PC-3 (cell line): ENCODE data around the gene SEPTIN10. TPM values are rescaled to one million over a fixed set of nuclear protein-coding genes. Genes with fewer than 3 reads are reported as not detected.

Source experiments
- ATAC-seq: fragments of 200-7000 bp; cut with Tn5 transposase; 2 replicates; pipeline ENCODE4 v1.9.1; 2020; ENCODE audit warnings: mild to moderate bottlenecking, moderate library complexity
- BruUV-seq: library from RNA; stranded (reverse); fragments of 400-500 nt; replicated peaks from 2 replicates; lab custom pipeline; 2021; lab: Mats Ljungman, UMichigan
- CTCF ChIA-PET: fragments of 300-600 bp; sonication (Branson Sonifier 250); formaldehyde crosslinking; loops from one replicate; lab custom pipeline; 2022; ENCODE audit warnings: antibody characterized with exemption; lab: Charles Lee
- POLR2A ChIA-PET: fragments of 300-600 bp; sonication (Branson Sonifier 250); formaldehyde crosslinking; loops from one replicate; lab custom pipeline; 2022; ENCODE audit warnings: antibody characterized with exemption; ENCODE audit not compliant: unreplicated experiment; lab: Charles Lee
- DNase-seq: peaks from one replicate; pipeline ENCODE4 v3.0.0-alpha.2; 2015
- H2AFZ ChIP-seq: fragments of 300-600 bp; sonication (generic); 2 replicates; pipeline ENCODE4 v1.6.0; 2016; ENCODE audit warnings: antibody characterized with exemption, low read length
- H3F3A ChIP-seq: fragments of 300-600 bp; sonication (generic); one replicate; pipeline ENCODE4 v1.6.0; 2017; ENCODE audit warnings: antibody characterized with exemption, low read length, control low read depth, mild to moderate bottlenecking; ENCODE audit not compliant: unreplicated experiment
- H3K27ac ChIP-seq: fragments of 300-600 bp; sonication (generic); 2 replicates; pipeline ENCODE4 v1.5.1; 2016; ENCODE audit warnings: mild to moderate bottlenecking, low read length
- H3K27me3 ChIP-seq: fragments of 300-600 bp; sonication (generic); 2 replicates; pipeline ENCODE4 v1.6.1; 2016; ENCODE audit warnings: low read length, mixed read lengths
- H3K36me3 ChIP-seq: fragments of 300-600 bp; sonication (generic); 2 replicates; pipeline ENCODE4 v1.6.1; 2016; ENCODE audit warnings: low read depth, mixed run types, low read length, mixed read lengths
- H3K4me1 ChIP-seq: fragments of 300-600 bp; sonication (generic); 2 replicates; pipeline ENCODE4 v1.5.1; 2016; ENCODE audit warnings: low read length; ENCODE audit not compliant: insufficient read depth
- H3K4me2 ChIP-seq: fragments of 300-600 bp; sonication (generic); 2 replicates; pipeline ENCODE4 v1.6.0; 2016; ENCODE audit warnings: low read length
- H3K4me3 ChIP-seq: fragments of 300-600 bp; sonication (generic); 2 replicates; pipeline ENCODE4 v1.5.1; 2016; ENCODE audit warnings: mild to moderate bottlenecking, low read length, mixed read lengths
- H3K79me2 ChIP-seq: fragments of 300-600 bp; sonication (generic); 2 replicates; pipeline ENCODE4 v1.6.1; 2017; ENCODE audit warnings: low read length, mixed read lengths
- H3K9ac ChIP-seq: fragments of 300-600 bp; sonication (generic); 2 replicates; pipeline ENCODE4 v1.6.0; 2016; ENCODE audit warnings: mild to moderate bottlenecking, low read length
- H3K9me2 ChIP-seq: fragments of 300-600 bp; sonication (generic); replicated peaks from 2 replicates; pipeline ENCODE4 v1.6.1; 2016; ENCODE audit warnings: mixed run types, low read length, mixed read lengths
- H3K9me3 ChIP-seq: fragments of 300-600 bp; sonication (generic); 2 replicates; pipeline ENCODE4 v1.6.1; 2016; ENCODE audit warnings: low read length, mixed read lengths
- H4K20me1 ChIP-seq: fragments of 300-600 bp; sonication (generic); 2 replicates; pipeline ENCODE4 v1.6.1; 2016; ENCODE audit warnings: low read length, mixed read lengths
- EZH2 ChIP-seq: fragments of 300-600 bp; sonication (generic); IDR thresholded peaks from one replicate; pipeline ENCODE4 v1.6.1; 2017; ENCODE audit warnings: antibody characterized with exemption, mild to moderate bottlenecking, low read length; ENCODE audit not compliant: unreplicated experiment
- EZH2phosphoT487 ChIP-seq: fragments of 300-600 bp; sonication (generic); IDR thresholded peaks from 2 replicates; pipeline ENCODE4 v1.6.1; 2018; ENCODE audit warnings: mild to moderate bottlenecking, antibody characterized with exemption, low read length, borderline replicate concordance
- intact Hi-C: fragments of 100-400 bp; cut with micrococcal nuclease; formaldehyde crosslinking; loops from 2 replicates; pipeline ENCODE4 v1.9.0; 2023
- total RNA-seq: library from RNA; depleted of rRNA; stranded (reverse); fragments of >200 nt; gene quantifications from 2 replicates; pipeline ENCODE4 v1.2.3, GENCODE V29; 2014
- TF ChIP-seq, protein P1 (sequence below): fragments of 300-600 bp; sonication (generic); conservative IDR thresholded peaks from 2 replicates; pipeline ENCODE4 v1.5.1; 2017; ENCODE audit warnings: antibody characterized with exemption, low read depth, mild to moderate bottlenecking, low read length

Gene SEPTIN10
- total RNA-seq, 1 experiment from 2014 or later = 36.1 TPM

DNA sequence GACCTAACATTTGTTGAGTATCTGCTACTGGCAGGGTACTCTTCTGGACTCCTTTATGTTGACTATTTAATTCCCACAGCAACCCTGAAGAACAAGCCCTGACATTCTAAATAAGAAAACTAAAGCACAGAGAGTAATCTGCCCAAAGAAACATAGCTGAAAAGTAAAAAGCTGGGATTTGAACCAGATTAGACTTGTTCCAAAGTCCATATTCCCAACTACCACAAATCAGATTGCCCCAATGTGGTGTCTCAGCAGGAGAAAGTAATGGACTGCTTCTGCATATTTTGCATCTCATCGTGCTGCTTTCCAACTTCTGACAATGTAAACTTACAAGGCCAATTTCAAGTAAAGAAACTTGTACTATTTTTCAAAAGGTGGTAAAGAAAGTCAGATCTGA lies 56.5 kb downstream of the SEPTIN10 start:
- H3K9me2 ChIP-seq = no peaks in the 10 kb centered on the region
- H3K4me3 ChIP-seq = no peak overlapping the region
- H4K20me1 ChIP-seq = no peaks in the 10 kb centered on the region
- peaks cover 55% of the 10 kb centered on the region for H3K4me1 ChIP-seq
- no TSS peak for BruUV-seq
- no peaks in the 10 kb centered on the region for H3F3A ChIP-seq
- H3K79me2 ChIP-seq = no peaks in the 10 kb centered on the region
- H3K27me3 ChIP-seq = no peaks in the 10 kb centered on the region
- H3K36me3 ChIP-seq = 0 out of 2 replicates have a peak, but pooled peaks cover 5% of the 10 kb centered on the region
- ATAC-seq = no peak
- POLR2A ChIA-PET = no interaction called here
- no peak for TF ChIP-seq EZH2
- TF ChIP-seq, protein P1, sequence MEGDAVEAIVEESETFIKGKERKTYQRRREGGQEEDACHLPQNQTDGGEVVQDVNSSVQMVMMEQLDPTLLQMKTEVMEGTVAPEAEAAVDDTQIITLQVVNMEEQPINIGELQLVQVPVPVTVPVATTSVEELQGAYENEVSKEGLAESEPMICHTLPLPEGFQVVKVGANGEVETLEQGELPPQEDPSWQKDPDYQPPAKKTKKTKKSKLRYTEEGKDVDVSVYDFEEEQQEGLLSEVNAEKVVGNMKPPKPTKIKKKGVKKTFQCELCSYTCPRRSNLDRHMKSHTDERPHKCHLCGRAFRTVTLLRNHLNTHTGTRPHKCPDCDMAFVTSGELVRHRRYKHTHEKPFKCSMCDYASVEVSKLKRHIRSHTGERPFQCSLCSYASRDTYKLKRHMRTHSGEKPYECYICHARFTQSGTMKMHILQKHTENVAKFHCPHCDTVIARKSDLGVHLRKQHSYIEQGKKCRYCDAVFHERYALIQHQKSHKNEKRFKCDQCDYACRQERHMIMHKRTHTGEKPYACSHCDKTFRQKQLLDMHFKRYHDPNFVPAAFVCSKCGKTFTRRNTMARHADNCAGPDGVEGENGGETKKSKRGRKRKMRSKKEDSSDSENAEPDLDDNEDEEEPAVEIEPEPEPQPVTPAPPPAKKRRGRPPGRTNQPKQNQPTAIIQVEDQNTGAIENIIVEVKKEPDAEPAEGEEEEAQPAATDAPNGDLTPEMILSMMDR = no peak
- TF ChIP-seq EZH2phosphoT487 = no peak
- CTCF ChIA-PET = no interaction called here
- intact Hi-C loops = no loop called here
- H3K9ac ChIP-seq = peak overlapping the region; percentile 78; the same call in 1 of the 2 replicates
- H3K4me2 ChIP-seq = no peak overlapping the region
- H3K9me3 ChIP-seq = no peaks in the 10 kb centered on the region
- H3K27ac ChIP-seq = peak overlapping the region; percentile 94
- no peak overlapping the region for H2AFZ ChIP-seq
- DNase-seq = no peak

DNA sequence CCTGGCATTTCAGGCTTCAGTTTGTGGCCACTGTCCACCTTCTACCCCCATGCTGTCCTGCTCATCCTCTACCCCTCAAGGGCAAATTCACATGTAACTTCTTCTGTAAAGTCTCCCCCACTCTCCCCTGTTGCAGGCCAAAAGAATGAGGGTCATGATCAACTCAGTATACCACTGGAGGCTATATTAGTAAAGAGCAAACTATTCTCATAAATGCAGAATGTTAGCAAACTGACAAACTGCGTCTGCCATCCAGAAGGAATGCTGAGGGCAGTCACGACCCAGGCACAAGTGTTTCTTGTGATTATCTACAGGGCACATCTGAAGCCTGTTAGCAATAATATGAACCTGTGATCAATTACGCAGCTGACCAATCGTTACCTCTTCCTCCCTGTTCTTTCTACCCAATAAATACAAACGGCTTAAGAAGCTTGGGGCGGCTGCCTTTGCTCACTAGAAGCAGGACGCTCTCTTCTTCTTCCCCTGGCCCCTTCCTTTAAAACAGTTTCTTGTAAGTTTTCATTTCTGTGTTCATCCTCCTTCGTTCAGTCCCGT lies 58.3 kb downstream of the SEPTIN10 start:
- Histone ChIP-seq H3K4me1 (peaks cover 37% of the 10 kb centered on the region), H3K4me2 (peak overlapping the region; percentile 24; the same call in 1 of the 2 replicates), H3K4me3 (no peak overlapping the region), H3K27me3 (no peaks in the 10 kb centered on the region), H2AFZ (no peak overlapping the region), H3K9me2 (no peaks in the 10 kb centered on the region), H3K9ac (no peak overlapping the region; the same call in 1 of the 2 replicates), H3K79me2 (no peaks in the 10 kb centered on the region), H3F3A (no peaks in the 10 kb centered on the region), H4K20me1 (no peaks in the 10 kb centered on the region), H3K36me3 (0 out of 2 replicates have a peak, but pooled peaks cover 5% of the 10 kb centered on the region), H3K27ac (peak overlapping the region; percentile 20), H3K9me3 (no peaks in the 10 kb centered on the region)
- POLR2A ChIA-PET = no interaction called here
- TF ChIP-seq EZH2 = no peak
- no peak for TF ChIP-seq EZH2phosphoT487
- TF ChIP-seq, protein P1 = no peak
- ATAC-seq (no peak), DNase-seq (peak; percentile 45)
- intact Hi-C loops = no loop called here
- CTCF ChIA-PET = no interaction called here
- no TSS peak for BruUV-seq

DNA sequence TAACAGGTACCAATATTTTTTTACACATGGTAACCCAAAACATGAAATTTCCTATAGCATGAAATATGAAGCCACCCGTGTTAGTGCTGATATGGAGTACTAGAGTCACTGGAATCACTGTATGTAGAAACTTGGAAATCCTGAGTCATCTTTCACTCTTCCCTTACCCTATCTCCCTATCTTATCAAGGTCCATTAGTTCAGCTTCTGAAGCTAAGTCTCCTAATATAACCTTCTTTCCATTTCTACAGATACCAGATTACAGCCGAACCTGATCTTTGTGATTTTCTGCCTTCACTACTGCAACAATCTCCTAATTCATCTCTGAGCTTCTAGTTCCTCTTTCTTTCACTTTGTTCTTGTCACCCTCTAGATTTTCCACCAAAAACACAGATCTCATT lies 59.0 kb downstream of the SEPTIN10 start:
- Histone ChIP-seq H3K79me2 (no peaks in the 10 kb centered on the region), H3F3A (no peaks in the 10 kb centered on the region), H3K36me3 (0 out of 2 replicates have a peak, but pooled peaks cover 5% of the 10 kb centered on the region), H3K4me2 (peak overlapping the region; percentile 24; the same call in 1 of the 2 replicates), H3K4me3 (no peak overlapping the region), H3K9ac (no peak overlapping the region), H3K4me1 (peaks cover 32% of the 10 kb centered on the region), H3K9me3 (no peaks in the 10 kb centered on the region), H3K27me3 (no peaks in the 10 kb centered on the region), H3K27ac (peak overlapping the region; percentile 20), H3K9me2 (no peaks in the 10 kb centered on the region), H4K20me1 (no peaks in the 10 kb centered on the region), H2AFZ (no peak overlapping the region)
- intact Hi-C loops = no loop called here
- TF ChIP-seq, protein P1 = no peak
- TF ChIP-seq EZH2phosphoT487 (no peak), EZH2 (no peak)
- ChIA-PET CTCF (no interaction called here), POLR2A (no interaction called here)
- ATAC-seq (no peak), DNase-seq (no peak)
- no TSS peak for BruUV-seq
